ENCODE results near the gene JPH2.

JPH2 gene

GRCh38 chr20:44176833-44177534, 10.0 kb downstream of the JPH2 start:
- no peak for TF ChIP-seq CTCF (IDR thresholded peaks at IDR 0.05; ENCODE audit: low read depth, low read length, missing control alignments)
- no peak overlapping the region for H3K4me3 ChIP-seq (ENCODE audit: low read depth, low read length)
- DNase-seq, result no peak
- in situ Hi-C loops (cut with HindIII; ENCODE audit: low pct_ligation_motif_present, low sequenced_read_pairs), result no loop called here
- H3K27me3 ChIP-seq (replicated peaks), result no peaks in the 10 kb centered on the region
- H3K36me3 ChIP-seq (replicated peaks), result no peaks in the 10 kb centered on the region
- no peak overlapping the region for H3K27ac ChIP-seq

- Histone ChIP-seq H3K36me3 (replicated peaks) (no peaks in the 10 kb centered on the region), H3K27ac (no peak overlapping the region), H3K27me3 (replicated peaks) (no peaks in the 10 kb centered on the region), H3K4me3 (ENCODE audit: low read depth, low read length) (no peak overlapping the region)
- no peak for TF ChIP-seq CTCF (IDR thresholded peaks at IDR 0.05; ENCODE audit: low read depth, low read length, missing control alignments)
- no peak for DNase-seq
- in situ Hi-C loops (cut with HindIII; ENCODE audit: low pct_ligation_motif_present, low sequenced_read_pairs), result no loop called here
Observed at GRCh38 chr20:44174996-44175765, 11.8 kb downstream of the JPH2 start.

GRCh38 chr20:44173846-44174245, 13.1 kb downstream of the JPH2 start:
- DNase-seq, result no peak
- no peak overlapping the region for H3K27ac ChIP-seq
- TF ChIP-seq CTCF (IDR thresholded peaks at IDR 0.05; ENCODE audit: low read depth, low read length, missing control alignments), result no peak
- no peaks in the 10 kb centered on the region for H3K36me3 ChIP-seq (replicated peaks)
- in situ Hi-C loops (cut with HindIII; ENCODE audit: low pct_ligation_motif_present, low sequenced_read_pairs), result no loop called here
- H3K4me3 ChIP-seq (ENCODE audit: low read depth, low read length), result no peak overlapping the region
- H3K27me3 ChIP-seq (replicated peaks), result no peaks in the 10 kb centered on the region

GRCh38 chr20:44173116-44173515, 13.9 kb downstream of the JPH2 start:
- in situ Hi-C loops (cut with HindIII; ENCODE audit: low pct_ligation_motif_present, low sequenced_read_pairs), result no loop called here

GRCh38 chr20:44172572-44172950, 14.4 kb downstream of the JPH2 start:
- H3K27me3 ChIP-seq (replicated peaks), result no peaks in the 10 kb centered on the region
- no peak for DNase-seq
- in situ Hi-C loops (cut with HindIII; ENCODE audit: low pct_ligation_motif_present, low sequenced_read_pairs), result no loop called here
- no peak overlapping the region for H3K27ac ChIP-seq
- no peak for TF ChIP-seq CTCF (IDR thresholded peaks at IDR 0.05; ENCODE audit: low read depth, low read length, missing control alignments)
- no peak overlapping the region for H3K4me3 ChIP-seq (ENCODE audit: low read depth, low read length)
- no peaks in the 10 kb centered on the region for H3K36me3 ChIP-seq (replicated peaks)

More at GRCh38 chr20:44173116-44173515, 13.9 kb downstream of the JPH2 start:
- DNase-seq, result no peak
- no peaks in the 10 kb centered on the region for H3K27me3 ChIP-seq (replicated peaks)
- TF ChIP-seq CTCF (IDR thresholded peaks at IDR 0.05; ENCODE audit: low read depth, low read length, missing control alignments), result no peak
- H3K4me3 ChIP-seq (ENCODE audit: low read depth, low read length), result no peak overlapping the region
- no peaks in the 10 kb centered on the region for H3K36me3 ChIP-seq (replicated peaks)
- no peak overlapping the region for H3K27ac ChIP-seq
